Measurements from ENCODE around the gene MOSMO. TPM values are rescaled to one million over a fixed set of nuclear protein-coding genes. Genes with fewer than 3 reads are reported as not detected.

MOSMO gene
- total and polyA plus RNA-seq, 10 of the 15 experiments (the other 5 are each of a cell fraction or from before 2014, with no cell fraction given) = 1.7 to 26.7 (median 12.2) TPM

GRCh38 chr16:22029632-22030031 lies 21.7 kb downstream of the MOSMO start:
- no peak for FAIRE-seq
- Histone ChIP-seq H2AFZ (ENCODE audit: control insufficient read depth, low read depth, low read length) (no peak overlapping the region), H3K9ac (ENCODE audit: control insufficient read depth, insufficient read depth, low read length) (no peak overlapping the region), H3K9me3 (replicated peaks; ENCODE audit: control insufficient read depth, insufficient read depth, low read length) (no peaks in the 10 kb centered on the region; the same call in none of the 3 replicates), H3K79me2 (ENCODE audit: control insufficient read depth, insufficient read depth, low read length) (peaks cover 4% of the 10 kb centered on the region), H3K4me2 (ENCODE audit: control insufficient read depth, insufficient read depth) (no peak overlapping the region), H3K4me1 (ENCODE audit: control insufficient read depth, insufficient read depth, low read length) (peaks cover 20% of the 10 kb centered on the region), H3K27ac (ENCODE audit: control insufficient read depth, insufficient read depth) (no peak overlapping the region), H3K27me3 (replicated peaks in 1 of 2; ENCODE audit: control insufficient read depth in 2 of 2, insufficient read depth in 2 of 2, low read length in 1 of 2) (no peaks in the 10 kb centered on the region), H3K4me3 (no peak overlapping the region), H3K36me3 (ENCODE audit: control insufficient read depth in 2 of 2, insufficient read depth in 2 of 2, low read length in 1 of 2) (no peaks in the 10 kb centered on the region; a peak in 1 of 4 replicates), H4K20me1 (ENCODE audit: control insufficient read depth, insufficient read depth) (no peaks in the 10 kb centered on the region)
- intact Hi-C loops (cut with micrococcal nuclease; ENCODE audit: unreplicated experiment) = no loop called here
- no peak for DNase-seq (ENCODE audit: low read depth, low spot score)
- BruUV-seq (replicated peaks) = no TSS peak
- ChIA-PET SMC1A (ENCODE audit: uncharacterized antibody, unreplicated experiment) (interaction anchor here (1.1 to 4.0 kb wide), 4 partner anchors 8 to 28 kb away, joined by 3 to 24 read pairs (median 4); no protein-coding TSS in a partner anchor), CTCF (interaction anchor here (0.9 to 5.8 kb wide), 3 partner anchors 11 to 49 kb away, joined by 3 to 51 read pairs (median 4); no protein-coding TSS in a partner anchor), RAD21 (ENCODE audit: unreplicated experiment) (interaction anchor here (0.7 to 2.2 kb wide), 3 partner anchors 48 to 309 kb away, joined by 3 to 7 read pairs (median 4); no protein-coding TSS in a partner anchor), POLR2A (no interaction called here)
- WGBS (ENCODE audit: insufficient coverage, insufficient replicate concordance, low lambda C conversion rate, missing lambda C conversion rate) = 98% methylated on average over 4 of the region's 4 CpGs
- TF ChIP-seq EP300 (IDR thresholded peaks at IDR 0.05; ENCODE audit: borderline replicate concordance in 1 of 2, control insufficient read depth in 1 of 2, low read depth in 2 of 2, low read length in 2 of 2) = no peak
- TF ChIP-seq ZNF384 (IDR thresholded peaks at IDR 0.05; ENCODE audit: borderline replicate concordance, low read depth, low read length) = no peak
- TF ChIP-seq HSF1 (IDR thresholded peaks at IDR 0.05; ENCODE audit: low read depth, low read length) = no peak
- TF ChIP-seq SREBF2 (IDR thresholded peaks at IDR 0.05; ENCODE audit: low read length) = no peak
- no peak for TF ChIP-seq MEF2A (IDR thresholded peaks at IDR 0.05; ENCODE audit: insufficient read depth, low read depth, low read length)
- TF ChIP-seq, protein P1, sequence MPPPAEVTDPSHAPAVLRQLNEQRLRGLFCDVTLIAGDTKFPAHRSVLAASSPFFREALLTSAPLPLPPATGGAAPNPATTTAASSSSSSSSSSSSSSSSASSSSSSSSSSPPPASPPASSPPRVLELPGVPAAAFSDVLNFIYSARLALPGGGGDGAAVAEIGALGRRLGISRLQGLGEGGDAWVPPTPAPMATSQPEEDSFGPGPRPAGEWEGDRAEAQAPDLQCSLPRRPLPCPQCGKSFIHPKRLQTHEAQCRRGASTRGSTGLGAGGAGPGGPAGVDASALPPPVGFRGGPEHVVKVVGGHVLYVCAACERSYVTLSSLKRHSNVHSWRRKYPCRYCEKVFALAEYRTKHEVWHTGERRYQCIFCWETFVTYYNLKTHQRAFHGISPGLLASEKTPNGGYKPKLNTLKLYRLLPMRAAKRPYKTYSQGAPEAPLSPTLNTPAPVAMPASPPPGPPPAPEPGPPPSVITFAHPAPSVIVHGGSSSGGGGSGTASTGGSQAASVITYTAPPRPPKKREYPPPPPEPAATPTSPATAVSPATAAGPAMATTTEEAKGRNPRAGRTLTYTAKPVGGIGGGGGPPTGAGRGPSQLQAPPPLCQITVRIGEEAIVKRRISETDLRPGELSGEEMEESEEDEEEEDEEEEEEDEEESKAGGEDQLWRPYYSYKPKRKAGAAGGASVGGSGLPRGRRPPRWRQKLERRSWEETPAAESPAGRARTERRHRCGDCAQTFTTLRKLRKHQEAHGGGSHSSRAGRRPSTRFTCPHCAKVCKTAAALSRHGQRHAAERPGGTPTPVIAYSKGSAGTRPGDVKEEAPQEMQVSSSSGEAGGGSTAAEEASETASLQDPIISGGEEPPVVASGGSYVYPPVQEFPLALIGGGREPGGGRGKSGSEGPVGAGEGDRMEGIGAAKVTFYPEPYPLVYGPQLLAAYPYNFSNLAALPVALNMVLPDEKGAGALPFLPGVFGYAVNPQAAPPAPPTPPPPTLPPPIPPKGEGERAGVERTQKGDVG (CRISPR knock-in tag; IDR thresholded peaks at IDR 0.05) = no peak
- TF ChIP-seq BCL3 (IDR thresholded peaks at IDR 0.05; ENCODE audit: borderline replicate concordance, insufficient read depth, low read depth, low read length, poor library complexity, severe bottlenecking) = no peak
- TF ChIP-seq KDM1A (IDR thresholded peaks at IDR 0.05; ENCODE audit: borderline replicate concordance) = no peak
- in situ Hi-C loops (cut with MboI) = no loop called here
- ATAC-seq = no peak
